ENCODE data around the gene SP2. TPM values are rescaled to one million over a fixed set of nuclear protein-coding genes. Genes with fewer than 3 reads are reported as not detected.

Gene SP2
- total RNA-seq, 1 experiment from 2014 or later: 3.9 TPM

DNA sequence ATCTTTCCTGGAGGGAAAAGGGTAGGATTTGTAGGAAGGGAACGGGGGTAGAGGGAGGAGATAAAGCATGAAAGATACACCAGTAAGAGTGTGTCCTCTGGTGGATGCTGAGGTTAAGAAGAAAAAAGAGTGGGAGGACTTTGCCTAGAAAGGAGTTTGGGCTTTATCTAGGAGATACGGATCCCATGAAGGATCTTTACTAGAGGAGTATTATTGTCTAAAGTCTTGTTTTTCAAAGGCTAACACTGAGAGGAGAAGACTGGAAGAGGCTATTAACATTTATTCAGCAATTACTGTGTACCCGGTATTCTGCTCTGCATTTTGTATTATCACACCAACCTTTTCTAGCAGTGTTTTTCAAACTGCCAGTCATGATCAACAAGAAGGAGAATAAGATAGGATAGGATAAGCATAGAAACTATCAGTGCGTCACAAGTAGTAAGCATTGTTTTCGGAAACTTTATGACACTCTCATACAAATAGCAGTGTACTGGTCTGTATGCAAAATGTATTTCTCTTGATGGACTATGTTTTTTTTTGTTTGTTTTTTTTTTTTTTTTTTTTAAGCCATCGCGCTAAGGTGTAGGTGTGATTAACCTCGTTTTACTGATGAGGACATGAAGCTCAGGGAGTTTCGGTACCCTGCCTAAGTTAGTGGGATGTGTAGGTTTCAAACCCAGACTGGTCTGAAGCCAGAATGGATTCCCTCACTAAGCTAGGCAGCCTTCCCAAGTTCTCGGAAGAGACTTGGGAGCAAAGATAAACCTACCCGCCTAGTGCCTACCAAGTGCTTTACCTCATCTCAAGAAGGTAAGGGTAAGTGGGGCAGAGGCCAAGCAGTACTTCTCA is 1.3 kb upstream of the SP2 start:
- POLR2A ChIA-PET (ENCODE audit: unreplicated experiment): interaction anchor here (0.6 to 1.3 kb wide), 2 partner anchors 47 to 61 kb away, joined by 3 to 11 read pairs; partner anchors contain the start of gene PNPO
- peaks cover 36% of the 10 kb centered on the region for H3K79me2 ChIP-seq (ENCODE audit: low read length)
- peak; percentile 23 for DNase-seq
- CTCF ChIA-PET: interaction anchor here (0.7 to 1.7 kb wide), 7 partner anchors 52 to 1702 kb away, joined by 3 to 10 read pairs (median 6); partner anchors contain the start of genes CDK5RAP3, KANSL1 and SCRN2
- TF ChIP-seq, protein P1, sequence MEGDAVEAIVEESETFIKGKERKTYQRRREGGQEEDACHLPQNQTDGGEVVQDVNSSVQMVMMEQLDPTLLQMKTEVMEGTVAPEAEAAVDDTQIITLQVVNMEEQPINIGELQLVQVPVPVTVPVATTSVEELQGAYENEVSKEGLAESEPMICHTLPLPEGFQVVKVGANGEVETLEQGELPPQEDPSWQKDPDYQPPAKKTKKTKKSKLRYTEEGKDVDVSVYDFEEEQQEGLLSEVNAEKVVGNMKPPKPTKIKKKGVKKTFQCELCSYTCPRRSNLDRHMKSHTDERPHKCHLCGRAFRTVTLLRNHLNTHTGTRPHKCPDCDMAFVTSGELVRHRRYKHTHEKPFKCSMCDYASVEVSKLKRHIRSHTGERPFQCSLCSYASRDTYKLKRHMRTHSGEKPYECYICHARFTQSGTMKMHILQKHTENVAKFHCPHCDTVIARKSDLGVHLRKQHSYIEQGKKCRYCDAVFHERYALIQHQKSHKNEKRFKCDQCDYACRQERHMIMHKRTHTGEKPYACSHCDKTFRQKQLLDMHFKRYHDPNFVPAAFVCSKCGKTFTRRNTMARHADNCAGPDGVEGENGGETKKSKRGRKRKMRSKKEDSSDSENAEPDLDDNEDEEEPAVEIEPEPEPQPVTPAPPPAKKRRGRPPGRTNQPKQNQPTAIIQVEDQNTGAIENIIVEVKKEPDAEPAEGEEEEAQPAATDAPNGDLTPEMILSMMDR (conservative IDR thresholded peaks at IDR 0.05; ENCODE audit: low read depth, low read length): no peak
- no peak for ATAC-seq
- no peaks in the 10 kb centered on the region for H3K9me3 ChIP-seq (ENCODE audit: low read length)
- H3K9ac ChIP-seq (ENCODE audit: low read length): peak overlapping the region; percentile 83
- H3K27ac ChIP-seq (ENCODE audit: low read length): peak overlapping the region; percentile 43
- peak overlapping the region; percentile 63 for H2AFZ ChIP-seq (ENCODE audit: low read length)
- no peaks in the 10 kb centered on the region for H3K9me2 ChIP-seq (replicated peaks; ENCODE audit: low read length)
- H3K4me2 ChIP-seq (ENCODE audit: low read length): peak overlapping the region; percentile 96
- no peaks in the 10 kb centered on the region for H3K36me3 ChIP-seq (ENCODE audit: low read depth, low read length)
- intact Hi-C loops (cut with micrococcal nuclease): loop anchor here (1.0 kb wide), 1 partner anchor 54 kb away; no protein-coding TSS in a partner anchor
- no peaks in the 10 kb centered on the region for H4K20me1 ChIP-seq (ENCODE audit: low read length)
- H3K4me1 ChIP-seq (ENCODE audit: insufficient read depth, low read length): peaks cover 30% of the 10 kb centered on the region
- H3F3A ChIP-seq (ENCODE audit: low read length, unreplicated experiment): no peaks in the 10 kb centered on the region
- H3K27me3 ChIP-seq (ENCODE audit: low read length): no peaks in the 10 kb centered on the region
- peak overlapping the region; percentile 78 for H3K4me3 ChIP-seq (ENCODE audit: low read length)
- no TSS peak for BruUV-seq (replicated peaks)

DNA sequence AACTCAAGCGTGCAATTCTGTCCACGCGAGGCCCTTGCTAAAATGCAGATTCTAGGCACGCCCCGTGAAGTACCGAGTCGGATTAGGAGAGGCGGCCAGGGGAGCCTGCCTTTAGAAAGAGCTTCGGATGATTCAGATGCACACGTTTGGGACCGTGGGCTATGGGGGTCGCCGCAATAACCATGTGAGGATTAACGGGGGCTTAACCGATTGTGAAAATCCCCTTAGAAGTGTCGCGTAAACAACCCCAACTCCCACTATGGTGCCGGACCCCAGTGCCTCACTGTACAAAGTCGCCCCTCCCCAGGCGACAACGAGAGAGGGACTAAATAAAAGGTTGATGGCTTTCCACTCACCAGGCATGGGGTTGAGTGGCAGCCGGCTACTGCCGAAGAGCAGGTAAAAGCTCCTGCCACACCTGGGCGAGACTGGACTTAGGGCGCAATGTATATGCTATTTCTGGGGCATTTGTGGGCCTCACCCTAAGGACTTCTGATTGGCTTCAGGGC is 635 bp upstream of the SP2 start:
- H2AFZ ChIP-seq (ENCODE audit: low read length): peak overlapping the region; percentile 63
- H3K36me3 ChIP-seq (ENCODE audit: low read depth, low read length): no peaks in the 10 kb centered on the region
- intact Hi-C loops (cut with micrococcal nuclease): loop anchor here (1.0 kb wide), 1 partner anchor 53 kb away; no protein-coding TSS in a partner anchor
- ChIA-PET POLR2A (ENCODE audit: unreplicated experiment) (interaction anchor here (0.6 to 1.3 kb wide), 5 partner anchors 46 to 116 kb away, joined by 3 to 11 read pairs (median 4); partner anchors contain the start of genes CDK5RAP3 and PNPO), CTCF (interaction anchor here (0.5 to 1.7 kb wide), 9 partner anchors 33 to 1702 kb away, joined by 3 to 10 read pairs (median 6); partner anchors contain the start of genes CDK5RAP3, KANSL1 and SCRN2)
- H3K79me2 ChIP-seq (ENCODE audit: low read length): peaks cover 41% of the 10 kb centered on the region
- TSS peak; percentile 90 for BruUV-seq (replicated peaks)
- H3K27ac ChIP-seq (ENCODE audit: low read length): peak overlapping the region; percentile 43
- H3K9ac ChIP-seq (ENCODE audit: low read length): peak overlapping the region; percentile 83
- H4K20me1 ChIP-seq (ENCODE audit: low read length): no peaks in the 10 kb centered on the region
- TF ChIP-seq EZH2phosphoT487 (IDR thresholded peaks at IDR 0.05; ENCODE audit: borderline replicate concordance, low read length) (no peak), EZH2 (IDR thresholded peaks at IDR 0.05; ENCODE audit: low read length, unreplicated experiment) (no peak)
- TF ChIP-seq, protein P1 (conservative IDR thresholded peaks at IDR 0.05; ENCODE audit: low read depth, low read length): no peak
- H3K9me2 ChIP-seq (replicated peaks; ENCODE audit: low read length): no peaks in the 10 kb centered on the region
- no peaks in the 10 kb centered on the region for H3K27me3 ChIP-seq (ENCODE audit: low read length)
- H3F3A ChIP-seq (ENCODE audit: low read length, unreplicated experiment): no peaks in the 10 kb centered on the region
- peak; percentile 56 for DNase-seq
- peak overlapping the region; percentile 78 for H3K4me3 ChIP-seq (ENCODE audit: low read length)
- H3K4me2 ChIP-seq (ENCODE audit: low read length): peak overlapping the region; percentile 96
- ATAC-seq: peak; percentile 4
- H3K9me3 ChIP-seq (ENCODE audit: low read length): no peaks in the 10 kb centered on the region
- H3K4me1 ChIP-seq (ENCODE audit: insufficient read depth, low read length): peaks cover 30% of the 10 kb centered on the region
